GM23338 (cell line): ENCODE measurements around the gene BEST4.

Experiments used
- CREB1 ChIP-seq: fragments of 250-450 bp; sonication (Bioruptor Pico); IDR thresholded peaks from 2 replicates; pipeline ENCODE4 v1.5.0; 2020; ENCODE audit warnings: low read depth, mild to moderate bottlenecking, moderate library complexity
- CTCF ChIP-seq, 2 experiments: fragments of 200-600 bp in 1 of 2; sonication (generic) in 1 of 2; conservative IDR thresholded peaks; 2 replicates each; pipeline versions ENCODE4 v1.5.1 to v1.6.1; 2016 to 2017; ENCODE audit warnings: antibody characterized with exemption in 2 of 2, low read depth in 2 of 2, mild to moderate bottlenecking in 2 of 2, moderate library complexity in 1 of 2
- ETS1 ChIP-seq: IDR thresholded peaks from 2 replicates; pipeline ENCODE4 v1.6.1; 2016; ENCODE audit warnings: antibody characterized with exemption
- EZH2 ChIP-seq: fragments of 200-600 bp; sonication (generic); IDR thresholded peaks from one replicate; pipeline ENCODE4 v1.8.0; 2017; ENCODE audit warnings: antibody characterized with exemption, mild to moderate bottlenecking, low read depth; ENCODE audit not compliant: unreplicated experiment
- EZH2phosphoT487 ChIP-seq: fragments of 200-600 bp; sonication (generic); IDR thresholded peaks from one replicate; pipeline ENCODE4 v1.8.1; 2018; ENCODE audit warnings: antibody characterized with exemption; ENCODE audit not compliant: unreplicated experiment
- JUNB ChIP-seq: IDR thresholded peaks from one replicate; pipeline ENCODE4 v1.6.1; 2016; ENCODE audit warnings: antibody characterized with exemption; ENCODE audit not compliant: unreplicated experiment
- NANOG ChIP-seq: IDR thresholded peaks from 2 replicates; pipeline ENCODE4 v1.6.1; 2016; ENCODE audit warnings: antibody characterized with exemption, borderline replicate concordance
- POLR2AphosphoS5 ChIP-seq: IDR thresholded peaks from 2 replicates; pipeline ENCODE4 v1.6.1; 2016; ENCODE audit warnings: antibody characterized with exemption, low read depth
- REST ChIP-seq: IDR thresholded peaks from one replicate; pipeline ENCODE4 v1.6.1; 2018; ENCODE audit warnings: antibody characterized with exemption; ENCODE audit not compliant: unreplicated experiment
- STAT1 ChIP-seq: IDR thresholded peaks from one replicate; pipeline ENCODE4 v1.6.1; 2016; ENCODE audit warnings: antibody characterized with exemption; ENCODE audit not compliant: unreplicated experiment
- ZNF114 ChIP-seq: fragments of 250-450 bp; sonication (Bioruptor Pico); IDR thresholded peaks from 2 replicates; pipeline ENCODE4 v1.5.0; 2020; ENCODE audit warnings: mild to moderate bottlenecking, moderate library complexity
- ZNF462 ChIP-seq: fragments of 250-450 bp; sonication (Bioruptor Pico); IDR thresholded peaks from 2 replicates; pipeline ENCODE4 v1.5.0; 2020; ENCODE audit warnings: mild to moderate bottlenecking, moderate library complexity

- peak; percentile 78 to 95 for TF ChIP-seq CTCF (conservative IDR thresholded peaks at IDR 0.05; ENCODE audit: low read depth in 2 of 2)
- TF ChIP-seq EZH2 = no peak
- peak; percentile 95 for TF ChIP-seq POLR2AphosphoS5
- TF ChIP-seq ETS1 = no peak; the same call in 1 of the 2 replicates
- peak; percentile 38; the same call in 1 of the 2 replicates for TF ChIP-seq CREB1 (CRISPR knock-in tag)
- TF ChIP-seq REST = no peak
- no peak for TF ChIP-seq EZH2phosphoT487
- no peak for TF ChIP-seq JUNB
- no peak for TF ChIP-seq ZNF462
- no peak for TF ChIP-seq ZNF114 (CRISPR knock-in tag)
- TF ChIP-seq NANOG = no peak
- TF ChIP-seq STAT1 = no peak
These were observed 12.0 kb upstream of the BEST4 start, which contains the start of gene PLK3 for GRCh38 chr1:44799770-44800584.
